HG03354 (cell line): ENCODE results near the gene NRXN3.

Experiments used
- ATAC-seq: cut with Tn5 transposase; IDR thresholded peaks from one replicate; pipeline ENCODE4 v1.9.1; 2021; ENCODE audit warnings: mild to moderate bottlenecking; ENCODE audit not compliant: unreplicated experiment, poor library complexity, severe bottlenecking

Gene NRXN3

GRCh38 chr14:79378020-79378419, 1207.8 kb downstream of the NRXN3 start:
- no peak for ATAC-seq

- no peak for ATAC-seq
Measured at GRCh38 chr14:79379266-79379665, 1209.1 kb downstream of the NRXN3 start.

- no peak for ATAC-seq
Measured at GRCh38 chr14:79383031-79383430, 1212.9 kb downstream of the NRXN3 start.

GRCh38 chr14:79383475-79383874, 1213.3 kb downstream of the NRXN3 start:
- ATAC-seq: no peak

- no peak for ATAC-seq
Measured at GRCh38 chr14:79395061-79395460, 1224.9 kb downstream of the NRXN3 start.

- no peak for ATAC-seq
Measured at GRCh38 chr14:79404874-79405511, 1234.8 kb downstream of the NRXN3 start.

- no peak for ATAC-seq
Measured at GRCh38 chr14:79405512-79405910, 1235.3 kb downstream of the NRXN3 start.

- no peak for ATAC-seq
Measured at GRCh38 chr14:79407572-79407971, 1237.4 kb downstream of the NRXN3 start.

- no peak for ATAC-seq
Measured at GRCh38 chr14:79408696-79409095, 1238.5 kb downstream of the NRXN3 start.

GRCh38 chr14:79411403-79412174, 1241.4 kb downstream of the NRXN3 start:
- ATAC-seq: no peak

- ATAC-seq: no peak
Measured at GRCh38 chr14:79412822-79413221, 1242.6 kb downstream of the NRXN3 start.

GRCh38 chr14:79413734-79414428, 1243.7 kb downstream of the NRXN3 start:
- ATAC-seq: no peak

GRCh38 chr14:79415726-79416125, 1245.6 kb downstream of the NRXN3 start:
- no peak for ATAC-seq

GRCh38 chr14:79417961-79418360, 1247.8 kb downstream of the NRXN3 start:
- ATAC-seq: no peak

- no peak for ATAC-seq
Measured at GRCh38 chr14:79418649-79419415, 1248.7 kb downstream of the NRXN3 start.

- ATAC-seq: no peak
Measured at GRCh38 chr14:79419571-79420327, 1249.6 kb downstream of the NRXN3 start.

- ATAC-seq: no peak
Measured at GRCh38 chr14:79420725-79421124, 1250.6 kb downstream of the NRXN3 start.

- no peak for ATAC-seq
Measured at GRCh38 chr14:79421811-79422210, 1251.6 kb downstream of the NRXN3 start.

GRCh38 chr14:79424462-79424861, 1254.3 kb downstream of the NRXN3 start:
- ATAC-seq: no peak
